ENCODE data around the gene ELAVL2.

DNA sequence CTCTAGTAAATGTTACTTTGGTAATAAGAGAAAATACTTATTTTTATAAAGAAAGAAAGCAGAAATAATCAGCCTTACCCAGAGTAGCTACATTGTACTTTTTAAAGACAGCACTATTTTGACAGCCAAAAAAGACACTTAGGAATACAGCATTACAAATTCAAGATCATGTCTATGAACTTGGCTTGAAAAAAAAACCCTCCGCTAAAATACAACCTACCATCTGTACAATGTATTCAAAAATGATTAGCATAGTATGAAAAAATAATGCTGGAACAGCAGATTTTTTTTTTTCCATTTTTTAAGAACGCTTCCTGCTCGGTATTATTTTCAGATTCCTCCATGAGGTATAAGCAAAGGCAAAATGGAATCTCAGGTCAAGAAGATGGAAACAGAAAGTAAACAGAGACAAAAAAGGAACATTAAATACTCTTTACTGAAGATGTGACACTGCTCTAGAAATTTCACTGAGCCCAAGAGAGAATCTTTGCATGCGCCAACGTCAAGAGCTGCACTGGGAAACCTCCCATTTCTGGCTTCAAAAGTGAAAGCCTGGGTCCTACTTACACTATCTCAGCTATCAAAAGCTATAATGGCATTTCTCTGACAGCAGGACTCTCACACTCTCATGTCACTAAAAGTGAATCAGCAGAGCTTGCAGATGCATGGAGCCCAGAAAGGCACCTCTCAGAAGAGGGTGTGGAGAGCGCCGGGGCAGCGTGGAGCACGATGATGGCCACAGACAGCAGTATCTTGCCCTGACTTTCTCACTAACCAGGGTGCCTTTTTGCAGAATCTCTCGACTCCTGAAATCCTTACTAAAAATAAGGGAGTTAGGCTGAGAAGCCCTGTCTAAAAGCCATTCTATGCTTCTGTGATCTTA lies 167.4 kb downstream of the ELAVL2 start:
- TF ChIP-seq, protein P1, sequence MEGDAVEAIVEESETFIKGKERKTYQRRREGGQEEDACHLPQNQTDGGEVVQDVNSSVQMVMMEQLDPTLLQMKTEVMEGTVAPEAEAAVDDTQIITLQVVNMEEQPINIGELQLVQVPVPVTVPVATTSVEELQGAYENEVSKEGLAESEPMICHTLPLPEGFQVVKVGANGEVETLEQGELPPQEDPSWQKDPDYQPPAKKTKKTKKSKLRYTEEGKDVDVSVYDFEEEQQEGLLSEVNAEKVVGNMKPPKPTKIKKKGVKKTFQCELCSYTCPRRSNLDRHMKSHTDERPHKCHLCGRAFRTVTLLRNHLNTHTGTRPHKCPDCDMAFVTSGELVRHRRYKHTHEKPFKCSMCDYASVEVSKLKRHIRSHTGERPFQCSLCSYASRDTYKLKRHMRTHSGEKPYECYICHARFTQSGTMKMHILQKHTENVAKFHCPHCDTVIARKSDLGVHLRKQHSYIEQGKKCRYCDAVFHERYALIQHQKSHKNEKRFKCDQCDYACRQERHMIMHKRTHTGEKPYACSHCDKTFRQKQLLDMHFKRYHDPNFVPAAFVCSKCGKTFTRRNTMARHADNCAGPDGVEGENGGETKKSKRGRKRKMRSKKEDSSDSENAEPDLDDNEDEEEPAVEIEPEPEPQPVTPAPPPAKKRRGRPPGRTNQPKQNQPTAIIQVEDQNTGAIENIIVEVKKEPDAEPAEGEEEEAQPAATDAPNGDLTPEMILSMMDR (IDR thresholded peaks at IDR 0.05) = no peak
- TF ChIP-seq POLR2A (IDR thresholded peaks at IDR 0.05; ENCODE audit: low read depth) = no peak
- TF ChIP-seq EP300 (IDR thresholded peaks at IDR 0.05) = no peak
- TF ChIP-seq POLR2AphosphoS5 (IDR thresholded peaks at IDR 0.05) = no peak
